Transverse colon (tissue), 4 donors: ENCODE data around the gene LRP2. TPM values are rescaled to one million over a fixed set of nuclear protein-coding genes. Genes with fewer than 3 reads are reported as not detected.
"Not testable (repeated sequence)": the region's sequence is repeated elsewhere in the genome, so short reads cannot be mapped to it uniquely, and the experiment has no call there.

ENCODE experiments used
- DNase-seq: peaks from one replicate; pipeline ENCODE4 v3.0.0-alpha.2; 2019
- H3K27ac ChIP-seq, 4 donors: fragments of 200-600 bp; sonication (generic); 2 replicates each; pipeline ENCODE4 v1.5.1; 2016 to 2018; ENCODE audit warnings: inconsistent platforms in 4 of 4
- H3K27me3 ChIP-seq: fragments of 200-600 bp; sonication (generic); 2 replicates; pipeline ENCODE4 v1.5.1; 2017; ENCODE audit warnings: inconsistent platforms
- H3K36me3 ChIP-seq, 4 donors: fragments of 200-600 bp; sonication (generic); 2 replicates each; pipeline ENCODE4 v1.5.1; 2017 to 2019; ENCODE audit warnings: inconsistent platforms in 4 of 4
- H3K4me1 ChIP-seq, 4 donors: fragments of 200-600 bp; sonication (generic); 2 replicates each; pipeline ENCODE4 v1.5.1; 2017 to 2020; ENCODE audit warnings: inconsistent platforms in 4 of 4
- H3K4me3 ChIP-seq, 4 donors: fragments of 200-600 bp; sonication (generic); 1 replicate in 1 of 4; 2 replicates in 3 of 4; pipeline versions ENCODE4 v1.5.1 to v1.6.1; 2017 to 2019; ENCODE audit warnings: inconsistent platforms in 4 of 4
- H3K9me3 ChIP-seq, 2 donors: fragments of 200-600 bp; sonication (generic); 2 replicates each; pipeline ENCODE4 v1.5.1; 2017 to 2019; ENCODE audit warnings: inconsistent platforms in 2 of 2
- EP300 ChIP-seq: sonication (generic); formaldehyde crosslinking; IDR thresholded peaks from one replicate; pipeline ENCODE4 v1.6.1; 2017; ENCODE audit warnings: antibody characterized with exemption, low read depth
- POLR2A ChIP-seq: fragments of 450-650 bp; IDR thresholded peaks from one replicate; pipeline ENCODE4 v1.6.1; 2016; ENCODE audit warnings: antibody characterized with exemption, mild to moderate bottlenecking, moderate library complexity
- POLR2AphosphoS5 ChIP-seq, 3 donors: sonication (generic); formaldehyde crosslinking; IDR thresholded peaks; one replicate each; pipeline ENCODE4 v1.6.1; 2016; ENCODE audit warnings: antibody characterized with exemption in 3 of 3
- WGBS, 2 donors: methylation state at CpG; one replicate each; pipeline ENCODE4 v1.1.5; 2018; ENCODE audit warnings: low coverage in 1 of 2; 5-methylcytosine and 5-hydroxymethylcytosine counted together
- in situ Hi-C, 4 donors: fragments of 200-750 bp; cut with MboI; loops; one replicate each; pipeline versions ENCODE4 v1.15.0 to v1.15.1; 2017; ENCODE audit warnings: low sequenced_read_pairs in 3 of 4, low pct_ligation_motif_present in 1 of 4, low pct_unique_long_range_greater_than_20kb in 1 of 4
- intact Hi-C: fragments of 100-400 bp; cut with DNase I; formaldehyde crosslinking; loops from one replicate; pipeline ENCODE4 v1.15.1; 2023; ENCODE audit warnings: low total_unique reads
- total RNA-seq, 4 donors: library from RNA; depleted of rRNA; stranded (reverse); fragments of >200 nt; gene quantifications; one replicate each; pipeline ENCODE4 v1.1.0, GENCODE V29; 2016
- TF ChIP-seq, protein P1 (sequence below), 5 experiments: fragments of 200-600 bp in 3 of 5; fragments of 450-650 bp in 2 of 5; sonication (generic) in 3 of 5; IDR thresholded peaks; 1 replicate in 2 of 5; 2 replicates in 3 of 5; pipeline ENCODE4 v1.5.1; 2016 to 2017; ENCODE audit warnings: antibody characterized with exemption in 5 of 5, inconsistent platforms in 3 of 5, mild to moderate bottlenecking in 2 of 5, moderate library complexity in 1 of 5

The LRP2 gene
- total RNA-seq, 4 donors from 2014 or later, result not detected

DNA sequence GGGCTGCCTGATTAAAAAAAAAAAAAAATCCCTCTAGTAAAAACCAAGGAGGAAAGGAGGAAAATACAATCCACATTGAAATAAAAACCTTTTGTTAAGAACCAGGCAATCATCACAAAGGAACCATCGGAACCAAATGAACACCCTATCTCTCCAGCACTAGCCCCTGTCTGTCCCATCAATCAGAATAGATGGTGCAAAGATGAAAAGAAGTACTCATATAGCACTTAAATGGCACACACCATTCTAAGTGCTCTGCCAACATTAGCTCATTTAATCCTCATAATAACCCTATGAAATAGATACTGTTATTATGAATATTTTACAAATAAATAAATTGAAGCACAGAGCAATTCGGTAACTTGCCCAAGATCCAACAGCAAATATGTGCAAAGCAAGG, 38.5 kb downstream of the LRP2 start:
- H3K36me3 ChIP-seq, result no peaks in the 10 kb centered on the region
- H3K27me3 ChIP-seq, result peaks cover 11% of the 10 kb centered on the region
- WGBS, 2 donors, result 76 to 83% methylated on average over 2 of the region's 2 CpGs
- no peak for TF ChIP-seq POLR2A
- no peak for TF ChIP-seq EP300
- TF ChIP-seq, protein P1, sequence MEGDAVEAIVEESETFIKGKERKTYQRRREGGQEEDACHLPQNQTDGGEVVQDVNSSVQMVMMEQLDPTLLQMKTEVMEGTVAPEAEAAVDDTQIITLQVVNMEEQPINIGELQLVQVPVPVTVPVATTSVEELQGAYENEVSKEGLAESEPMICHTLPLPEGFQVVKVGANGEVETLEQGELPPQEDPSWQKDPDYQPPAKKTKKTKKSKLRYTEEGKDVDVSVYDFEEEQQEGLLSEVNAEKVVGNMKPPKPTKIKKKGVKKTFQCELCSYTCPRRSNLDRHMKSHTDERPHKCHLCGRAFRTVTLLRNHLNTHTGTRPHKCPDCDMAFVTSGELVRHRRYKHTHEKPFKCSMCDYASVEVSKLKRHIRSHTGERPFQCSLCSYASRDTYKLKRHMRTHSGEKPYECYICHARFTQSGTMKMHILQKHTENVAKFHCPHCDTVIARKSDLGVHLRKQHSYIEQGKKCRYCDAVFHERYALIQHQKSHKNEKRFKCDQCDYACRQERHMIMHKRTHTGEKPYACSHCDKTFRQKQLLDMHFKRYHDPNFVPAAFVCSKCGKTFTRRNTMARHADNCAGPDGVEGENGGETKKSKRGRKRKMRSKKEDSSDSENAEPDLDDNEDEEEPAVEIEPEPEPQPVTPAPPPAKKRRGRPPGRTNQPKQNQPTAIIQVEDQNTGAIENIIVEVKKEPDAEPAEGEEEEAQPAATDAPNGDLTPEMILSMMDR (IDR thresholded peaks at IDR 0.05), result no peak
- no peak for TF ChIP-seq POLR2AphosphoS5 (IDR thresholded peaks at IDR 0.05)
- DNase-seq, result no peak
- in situ Hi-C loops, result no loop called here
- no peak overlapping the region for H3K27ac ChIP-seq
- no peaks in the 10 kb centered on the region for H3K9me3 ChIP-seq
- intact Hi-C loops, result no loop called here
- no peaks in the 10 kb centered on the region for H3K4me1 ChIP-seq
- H3K4me3 ChIP-seq, result no peak overlapping the region

DNA sequence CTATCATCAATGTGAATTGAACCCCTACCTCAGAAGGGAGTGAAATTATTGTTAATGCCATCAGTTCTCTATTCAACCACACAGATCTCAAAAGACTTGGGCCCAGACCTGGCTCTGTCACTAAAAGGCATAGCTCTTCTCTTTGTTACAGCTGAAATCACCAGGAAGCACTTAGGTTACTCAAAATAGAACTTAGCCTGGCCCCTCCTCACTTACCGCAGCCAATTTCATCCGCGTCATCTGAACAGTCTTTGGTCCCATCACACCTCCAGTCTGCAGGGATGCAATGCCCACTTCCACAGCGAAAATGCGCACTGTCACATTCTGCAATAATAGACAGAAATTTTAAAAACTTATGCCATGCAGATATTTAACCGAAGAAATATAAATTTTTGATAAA, 41.8 kb downstream of the LRP2 start:
- no peaks in the 10 kb centered on the region for H3K9me3 ChIP-seq
- 91 to 98% methylated on average over 6 of the region's 6 CpGs for WGBS, 2 donors
- peaks cover 11% of the 10 kb centered on the region for H3K27me3 ChIP-seq
- TF ChIP-seq EP300, result no peak
- TF ChIP-seq POLR2A, result no peak
- no peak overlapping the region for H3K27ac ChIP-seq
- H3K36me3 ChIP-seq, result no peaks in the 10 kb centered on the region
- in situ Hi-C loops (no loop called here), intact Hi-C loops (no loop called here)
- no peak for DNase-seq
- H3K4me1 ChIP-seq, result no peaks in the 10 kb centered on the region
- H3K4me3 ChIP-seq, result no peak overlapping the region

DNA sequence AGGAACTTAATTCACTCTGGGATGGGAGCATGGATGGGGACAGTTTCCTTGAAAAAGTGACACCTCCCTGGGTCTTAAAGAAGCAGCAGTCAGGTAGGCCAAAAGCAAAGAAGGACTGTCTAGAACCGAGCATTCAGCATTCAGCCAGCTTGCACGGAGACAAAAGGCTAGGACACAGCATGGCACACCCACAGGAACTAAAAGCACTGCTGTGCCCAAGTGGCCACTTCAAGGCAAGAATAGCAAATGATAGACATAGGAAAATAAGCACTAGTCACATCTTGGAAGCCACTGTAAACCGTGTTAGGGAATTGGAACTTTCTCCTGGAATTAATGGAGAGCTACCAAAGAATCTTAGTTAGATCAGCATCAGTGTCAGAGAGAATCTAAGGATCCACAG, 47.0 kb downstream of the LRP2 start:
- TF ChIP-seq, protein P1 (IDR thresholded peaks at IDR 0.05), result no peak
- TF ChIP-seq EP300, result no peak
- no peak for TF ChIP-seq POLR2A
- no peak for TF ChIP-seq POLR2AphosphoS5 (IDR thresholded peaks at IDR 0.05)
- Histone ChIP-seq H3K4me1 (no peaks in the 10 kb centered on the region), H3K4me3 (no peak overlapping the region), H3K36me3 (no peaks in the 10 kb centered on the region), H3K27ac (no peak overlapping the region), H3K9me3 (no peaks in the 10 kb centered on the region), H3K27me3 (no peaks in the 10 kb centered on the region)
- no peak for DNase-seq
- intact Hi-C loops, result no loop called here
- in situ Hi-C loops, result no loop called here
- WGBS, 2 donors, result 68 to 86% methylated on average over 2 to 3 of the region's 3 CpGs

DNA sequence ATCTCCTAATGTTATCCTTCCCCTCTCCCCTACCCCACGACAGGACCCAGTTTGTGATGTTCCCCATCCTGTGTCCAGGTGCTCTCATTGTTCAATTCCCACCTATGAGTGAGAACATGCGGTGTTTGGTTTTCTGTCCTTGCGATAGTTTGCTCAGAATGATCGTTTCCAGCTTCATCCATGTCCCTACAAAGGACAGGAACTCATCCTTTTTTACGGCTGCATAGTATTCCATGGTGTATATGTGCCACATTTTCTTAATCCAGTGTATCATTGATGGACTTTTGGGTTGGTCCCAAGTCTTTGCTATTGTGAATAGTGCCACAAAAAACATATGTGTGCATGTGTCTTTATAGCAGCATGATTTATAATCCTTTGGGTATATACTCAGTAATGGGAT, 54.0 kb downstream of the LRP2 start:
- H3K36me3 ChIP-seq, H3K27ac ChIP-seq, DNase-seq, intact Hi-C loops, H3K27me3 ChIP-seq, in situ Hi-C loops, H3K4me1 ChIP-seq, H3K4me3 ChIP-seq, H3K9me3 ChIP-seq: not testable (repeated sequence)
- WGBS, 2 donors, result 82 to 92% methylated on average over 4 to 5 of the region's 5 CpGs

DNA sequence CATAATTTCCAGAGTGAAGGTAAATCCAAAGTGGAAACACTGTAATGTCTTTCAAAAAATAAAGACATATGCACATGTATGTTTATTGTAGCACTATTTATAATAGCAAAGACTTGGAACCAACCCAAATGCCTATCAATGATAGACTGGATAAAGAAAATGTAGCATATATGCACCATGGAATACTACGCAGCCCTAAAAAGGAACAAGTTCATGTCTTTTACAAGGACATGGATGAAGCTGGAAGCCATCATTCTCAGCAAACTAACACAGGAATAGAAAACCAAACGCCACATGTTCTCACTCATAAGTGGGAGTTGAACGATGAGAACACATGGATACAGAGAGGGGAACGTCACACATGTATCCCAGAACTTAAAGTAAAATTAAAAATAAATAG, 57.6 kb downstream of the LRP2 start:
- intact Hi-C loops, H3K27me3 ChIP-seq, H3K36me3 ChIP-seq, H3K27ac ChIP-seq, H3K4me3 ChIP-seq, in situ Hi-C loops, DNase-seq, H3K4me1 ChIP-seq, H3K9me3 ChIP-seq: not testable (repeated sequence)
- WGBS, 2 donors, result 87 to 97% methylated on average over 4 of the region's 4 CpGs

DNA sequence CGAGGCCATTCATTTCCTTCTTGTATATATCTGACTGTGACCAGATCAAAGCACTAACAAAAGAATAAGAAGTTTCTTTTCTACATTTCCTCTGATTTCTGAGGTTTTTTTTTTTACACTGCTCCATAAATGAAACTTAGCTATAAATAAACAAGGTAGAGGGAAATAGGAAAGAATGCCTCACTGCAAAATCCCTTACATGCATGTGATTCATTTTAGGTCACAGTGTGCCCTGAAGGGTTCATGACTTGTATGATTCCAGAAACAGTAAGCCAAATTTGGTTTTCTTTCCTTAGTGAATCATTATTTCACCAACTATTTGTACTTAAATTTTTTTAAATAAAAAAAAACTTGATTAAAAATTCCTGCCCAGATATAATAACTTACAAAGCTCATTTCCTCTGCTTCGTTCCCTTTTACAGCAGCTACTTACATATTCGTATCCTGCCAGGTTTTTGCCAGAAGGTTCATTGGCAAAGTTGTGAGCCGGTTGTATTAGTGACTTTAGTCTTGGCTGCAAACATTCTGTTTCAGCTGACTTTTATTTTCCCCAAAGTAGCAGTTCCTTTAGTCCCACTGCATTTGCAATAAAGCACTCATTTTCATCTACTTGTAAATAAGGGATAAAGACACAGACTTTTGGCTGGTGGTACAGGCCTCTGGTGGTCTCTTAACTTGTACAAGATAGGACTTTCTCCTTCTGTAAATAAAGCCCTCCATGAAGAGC, 58.6 kb downstream of the LRP2 start:
- in situ Hi-C loops (no loop called here), intact Hi-C loops (no loop called here)
- 45 to 48% methylated on average over 4 of the region's 4 CpGs for WGBS, 2 donors
- H3K27me3 ChIP-seq, result no peaks in the 10 kb centered on the region
- H3K4me1 ChIP-seq, result no peaks in the 10 kb centered on the region
- H3K27ac ChIP-seq, result no peak overlapping the region
- TF ChIP-seq POLR2A, result no peak
- TF ChIP-seq, protein P1 (IDR thresholded peaks at IDR 0.05), result no peak
- no peak for TF ChIP-seq POLR2AphosphoS5 (IDR thresholded peaks at IDR 0.05)
- TF ChIP-seq EP300, result no peak
- no peaks in the 10 kb centered on the region for H3K9me3 ChIP-seq
- no peak for DNase-seq
- H3K36me3 ChIP-seq, result no peaks in the 10 kb centered on the region
- no peak overlapping the region for H3K4me3 ChIP-seq
